Kidney (tissue), 14 donors: Measurements from ENCODE around the gene ATP1B3. TPM values are rescaled to one million over a fixed set of nuclear protein-coding genes. Genes with fewer than 3 reads are reported as not detected.
"Not testable (repeated sequence)": the region's sequence is repeated elsewhere in the genome, so short reads cannot be mapped to it uniquely, and the experiment has no call there.

Source experiments
- DNase-seq, 5 donors: peaks; one replicate each; pipeline ENCODE4 v3.0.0-alpha.2; 2013 to 2020
- FAIRE-seq: peaks from 2 replicates; lab custom pipeline; 2012; peaks lifted over from hg19 to GRCh38; lab: Jason Lieb, UNC
- H3K27ac ChIP-seq, 2 donors: one replicate each; pipeline ENCODE4 v1.7.0; 2013; ENCODE audit warnings: low read depth in 2 of 2, low read length in 2 of 2, inconsistent platforms in 1 of 2
- H3K27me3 ChIP-seq: one replicate; pipeline ENCODE4 v1.7.1; 2013; ENCODE audit warnings: low read length, inconsistent platforms; ENCODE audit not compliant: control insufficient read depth, insufficient read depth
- H3K36me3 ChIP-seq, 3 donors: one replicate each; pipeline versions ENCODE4 v1.7.0 to v1.7.1; 2013; ENCODE audit warnings: low read length in 3 of 3, control low read depth in 1 of 3, inconsistent platforms in 1 of 3; ENCODE audit not compliant: insufficient read depth in 3 of 3, control insufficient read depth in 2 of 3
- H3K4me1 ChIP-seq, 3 donors: one replicate each; pipeline versions ENCODE4 v1.7.0 to v1.7.1; 2013; ENCODE audit warnings: low read length in 3 of 3, inconsistent platforms in 1 of 3, low read depth in 1 of 3; ENCODE audit not compliant: control insufficient read depth in 2 of 3, insufficient read depth in 2 of 3
- H3K4me3 ChIP-seq, 3 donors: one replicate each; pipeline versions ENCODE4 v1.7.0 to v1.8.1; 2013; ENCODE audit warnings: low read length in 3 of 3, control low read depth in 1 of 3, inconsistent platforms in 1 of 3
- H3K9ac ChIP-seq, 3 donors: one replicate each; pipeline versions ENCODE4 v1.7.0 to v1.7.1; 2013; ENCODE audit warnings: low read length in 3 of 3, control low read depth in 1 of 3, inconsistent platforms in 1 of 3
- H3K9me3 ChIP-seq, 3 donors: one replicate each; pipeline versions ENCODE4 v1.7.0 to v1.7.1; 2013; ENCODE audit warnings: low read length in 3 of 3, control low read depth in 1 of 3, inconsistent platforms in 1 of 3; ENCODE audit not compliant: control insufficient read depth in 2 of 3, insufficient read depth in 1 of 3
- CTCF ChIP-seq: IDR thresholded peaks from 3 replicates; pipeline ENCODE4 v1.5.1; 2012; ENCODE audit warnings: mild to moderate bottlenecking, moderate library complexity, borderline replicate concordance; ENCODE audit not compliant: insufficient read depth; ENCODE audit errors: extremely low read depth
- intact Hi-C: fragments of 100-400 bp; cut with DNase I; formaldehyde crosslinking; loops from one replicate; pipeline ENCODE4 v1.11.1; 2022
- polyA plus RNA-seq: library from polyadenylated mRNA; stranded (reverse); fragments of 350-450 nt; fragmentation: Illumina TruSeq; extraction: RNeasy Lipid Tissue Mini Kit (QIAGEN cat#74804); gene quantifications from one replicate; pipeline ENCODE4 v1.2.3, GENCODE V29; 2014; ENCODE audit warnings: low read depth, low replicate concordance; ENCODE audit not compliant: insufficient read depth
- total RNA-seq: library from RNA; stranded (reverse); fragmentation: NEBNext Ultra II Directional; extraction: Animal tissue kit (Norgen Biotek cat#: 25700); gene quantifications from one replicate; pipeline ENCODE4 v1.2.1, GENCODE V29; 2021
- donor health status: control.
- donor health status: control.
- donor health status: control.
- donor health status: control.
- donor health status: control.
- donor health status: DM: yes; HTN: yes; CAD: no.
- donor health status: Normal renal cell carcinoma (clear cell type).

ATP1B3 gene
- total and polyA plus RNA-seq, 2 donors from 2014 or later = 110 to 195 TPM

GRCh38 chr3:141905129-141905528 lies 28.7 kb downstream of the ATP1B3 start:
- Histone ChIP-seq H3K9ac (no peak overlapping the region), H3K27me3 (no peaks in the 10 kb centered on the region), H3K9me3 (no peaks in the 10 kb centered on the region), H3K27ac (no peak overlapping the region), H3K4me1 (no peaks in the 10 kb centered on the region), H3K4me3 (no peak overlapping the region), H3K36me3 (peaks cover 0 to 15% (median 6%) of the 10 kb centered on the region in 3 donors)
- no peak for DNase-seq
- intact Hi-C loops = no loop called here
- no peak for TF ChIP-seq CTCF
- FAIRE-seq = no peak

GRCh38 chr3:141909408-141909807 lies 33.0 kb downstream of the ATP1B3 start:
- FAIRE-seq = no peak
- Histone ChIP-seq H3K36me3 (peaks cover 0 to 21% (median 6%) of the 10 kb centered on the region in 3 donors), H3K9me3 (no peaks in the 10 kb centered on the region), H3K27me3 (no peaks in the 10 kb centered on the region), H3K4me1 (no peaks in the 10 kb centered on the region), H3K9ac (no peak overlapping the region), H3K4me3 (no peak overlapping the region), H3K27ac (no peak overlapping the region)
- intact Hi-C loops = no loop called here
- no peak for TF ChIP-seq CTCF
- DNase-seq = no peak

GRCh38 chr3:141909986-141910385 lies 33.5 kb downstream of the ATP1B3 start:
- peaks cover 0 to 21% (median 7%) of the 10 kb centered on the region in 3 donors for H3K36me3 ChIP-seq
- H3K27me3 ChIP-seq, H3K4me3 ChIP-seq, H3K4me1 ChIP-seq, intact Hi-C loops, H3K27ac ChIP-seq, DNase-seq, H3K9ac ChIP-seq, FAIRE-seq, H3K9me3 ChIP-seq: not testable (repeated sequence)

GRCh38 chr3:141913150-141913811 lies 36.8 kb downstream of the ATP1B3 start:
- H3K36me3 ChIP-seq = peaks cover 0 to 12% (median 8%) of the 10 kb centered on the region in 3 donors
- DNase-seq (peak in 2 of 5 donors; percentile 34 to 63), FAIRE-seq (peak; percentile 21)
- no peak overlapping the region for H3K27ac ChIP-seq
- no peak overlapping the region for H3K9ac ChIP-seq
- no peaks in the 10 kb centered on the region for H3K4me1 ChIP-seq
- intact Hi-C loops = no loop called here
- TF ChIP-seq CTCF = peak; percentile 57
- H3K4me3 ChIP-seq = no peak overlapping the region
- no peaks in the 10 kb centered on the region for H3K9me3 ChIP-seq
- no peaks in the 10 kb centered on the region for H3K27me3 ChIP-seq
